ENCODE measurements around the gene AVPR2. TPM values are rescaled to one million over a fixed set of nuclear protein-coding genes. Genes with fewer than 3 reads are reported as not detected.

AVPR2 gene
- total and polyA plus RNA-seq, 9 of the 15 experiments (the other 6 are each of a cell fraction or from before 2014, with no cell fraction given), result not detected

GRCh38 chrX:153874085-153874365, 30.4 kb upstream of the AVPR2 start (continued):
- no peak for TF ChIP-seq COPS2 (conservative IDR thresholded peaks at IDR 0.05)

- in situ Hi-C loops (cut with MboI), result no loop called here
- FAIRE-seq (no peak), ATAC-seq (no peak), DNase-seq (ENCODE audit: extremely low read depth in 1 of 4, low spot score in 3 of 4) (no peak)
- peaks cover 0 to 24% of the 10 kb centered on the region in 2 experiments; a peak in 2 of 5 replicates for H3K4me1 ChIP-seq (replicated peaks in 1 of 2; ENCODE audit: control insufficient read depth in 2 of 2, insufficient read depth in 2 of 2, low read length in 2 of 2)
- no TSS peak for BruUV-seq (replicated peaks)
- no peak overlapping the region for H3K4me2 ChIP-seq (ENCODE audit: insufficient read depth, low read length)
- POLR2A ChIA-PET, result no interaction called here
- no peaks in the 10 kb centered on the region for H3K9me3 ChIP-seq (replicated peaks; ENCODE audit: control insufficient read depth, insufficient read depth, low read depth, low read length)
- H3K36me3 ChIP-seq (ENCODE audit: control insufficient read depth, insufficient read depth, low read length), result no peaks in the 10 kb centered on the region
- no peaks in the 10 kb centered on the region for H3K79me2 ChIP-seq (ENCODE audit: control insufficient read depth, insufficient read depth, low read length)
- H3K4me3 ChIP-seq, result no peak overlapping the region
- H3K9ac ChIP-seq (ENCODE audit: insufficient read depth in 1 of 2, low read depth in 2 of 2, low read length in 2 of 2), result no peak overlapping the region
- CTCF ChIA-PET (ENCODE audit: low intra/inter-chr PET ratio), result no interaction called here
- no peaks in the 10 kb centered on the region for H3K9me1 ChIP-seq (ENCODE audit: control insufficient read depth, insufficient read depth, low read length)
- 0 out of 2 replicates have a peak, but pooled peaks cover 12% of the 10 kb centered on the region for H4K20me1 ChIP-seq (replicated peaks; ENCODE audit: control insufficient read depth, insufficient read depth, low read length)
- H3K27me3 ChIP-seq (ENCODE audit: control insufficient read depth in 2 of 2, insufficient read depth in 2 of 2, low read length in 2 of 2), result peaks cover 0 to 50% of the 10 kb centered on the region in 2 experiments; a peak in 2 of 5 replicates
- H2AFZ ChIP-seq (ENCODE audit: low read depth, low read length), result no peak overlapping the region
- intact Hi-C loops (cut with micrococcal nuclease), result no loop called here
- no peak overlapping the region for H3K27ac ChIP-seq (ENCODE audit: extremely low read depth, low read depth, low read length)
- WGBS (ENCODE audit: insufficient coverage, low coverage, missing lambda C conversion rate), result 10% methylated on average over 12 of the region's 13 CpGs
- TF ChIP-seq AFF4 (CRISPR knock-in tag; IDR thresholded peaks at IDR 0.05) (no peak), HDAC2 (IDR thresholded peaks at IDR 0.05) (no peak), RFX5 (IDR thresholded peaks at IDR 0.05; ENCODE audit: low read depth, low read length) (no peak)
- TF ChIP-seq, protein P1, sequence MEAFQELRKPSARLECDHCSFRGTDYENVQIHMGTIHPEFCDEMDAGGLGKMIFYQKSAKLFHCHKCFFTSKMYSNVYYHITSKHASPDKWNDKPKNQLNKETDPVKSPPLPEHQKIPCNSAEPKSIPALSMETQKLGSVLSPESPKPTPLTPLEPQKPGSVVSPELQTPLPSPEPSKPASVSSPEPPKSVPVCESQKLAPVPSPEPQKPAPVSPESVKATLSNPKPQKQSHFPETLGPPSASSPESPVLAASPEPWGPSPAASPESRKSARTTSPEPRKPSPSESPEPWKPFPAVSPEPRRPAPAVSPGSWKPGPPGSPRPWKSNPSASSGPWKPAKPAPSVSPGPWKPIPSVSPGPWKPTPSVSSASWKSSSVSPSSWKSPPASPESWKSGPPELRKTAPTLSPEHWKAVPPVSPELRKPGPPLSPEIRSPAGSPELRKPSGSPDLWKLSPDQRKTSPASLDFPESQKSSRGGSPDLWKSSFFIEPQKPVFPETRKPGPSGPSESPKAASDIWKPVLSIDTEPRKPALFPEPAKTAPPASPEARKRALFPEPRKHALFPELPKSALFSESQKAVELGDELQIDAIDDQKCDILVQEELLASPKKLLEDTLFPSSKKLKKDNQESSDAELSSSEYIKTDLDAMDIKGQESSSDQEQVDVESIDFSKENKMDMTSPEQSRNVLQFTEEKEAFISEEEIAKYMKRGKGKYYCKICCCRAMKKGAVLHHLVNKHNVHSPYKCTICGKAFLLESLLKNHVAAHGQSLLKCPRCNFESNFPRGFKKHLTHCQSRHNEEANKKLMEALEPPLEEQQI (IDR thresholded peaks at IDR 0.05), result no peak
Measured at GRCh38 chrX:153874366-153875125, 29.9 kb upstream of the AVPR2 start.

Measured in K562 (cell line).